HEK293 (cell line): ENCODE results near the gene MMAB.

Source experiments
- BCL11A ChIP-seq: fragments of 450-650 bp; formaldehyde crosslinking; IDR thresholded peaks from 2 replicates; pipeline ENCODE4 v1.5.1; 2016; ENCODE audit warnings: low read depth, missing biosample characterization, missing genetic modification characterization
- KLF10 ChIP-seq: fragments of 450-650 bp; IDR thresholded peaks from 2 replicates; pipeline ENCODE4 v1.5.1; 2018; ENCODE audit warnings: missing biosample characterization, mild to moderate bottlenecking, missing genetic modification characterization
- KLF16 ChIP-seq: fragments of 450-650 bp; formaldehyde crosslinking; IDR thresholded peaks from 2 replicates; pipeline ENCODE4 v1.5.1; 2017; ENCODE audit warnings: missing biosample characterization, missing genetic modification characterization
- TCF7L2 ChIP-seq: IDR thresholded peaks from 2 replicates; pipeline ENCODE4 v1.6.1; 2011; ENCODE audit warnings: low read depth, mild to moderate bottlenecking, inconsistent platforms, low read length, moderate library complexity, borderline replicate concordance
- ZNF155 ChIP-seq: fragments of 450-650 bp; formaldehyde crosslinking; IDR thresholded peaks from 2 replicates; pipeline ENCODE4 v1.5.1; 2016; ENCODE audit warnings: missing biosample characterization, missing genetic modification characterization
- ZNF23 ChIP-seq: fragments of 450-650 bp; formaldehyde crosslinking; IDR thresholded peaks from 2 replicates; pipeline ENCODE4 v1.5.1; 2016; ENCODE audit warnings: missing biosample characterization, missing genetic modification characterization, borderline replicate concordance
- ZNF654 ChIP-seq: fragments of 450-650 bp; formaldehyde crosslinking; IDR thresholded peaks from 2 replicates; pipeline ENCODE4 v1.5.1; 2016; ENCODE audit warnings: low read depth, missing biosample characterization, missing genetic modification characterization
- ZNF768 ChIP-seq: fragments of 450-650 bp; formaldehyde crosslinking; IDR thresholded peaks from 2 replicates; pipeline ENCODE4 v1.5.1; 2018; ENCODE audit warnings: missing biosample characterization, mild to moderate bottlenecking, missing genetic modification characterization
- ZNF830 ChIP-seq: fragments of 450-650 bp; IDR thresholded peaks from 2 replicates; pipeline ENCODE4 v1.5.0; 2018; ENCODE audit warnings: missing biosample characterization, missing genetic modification characterization, low read depth, mild to moderate bottlenecking, moderate library complexity
- TF ChIP-seq, protein P1 (sequence below): fragments of 450-650 bp; formaldehyde crosslinking; IDR thresholded peaks from 2 replicates; pipeline ENCODE4 v1.5.1; 2016; ENCODE audit warnings: missing biosample characterization, missing genetic modification characterization
- TF ChIP-seq, protein P2 (sequence below): fragments of 450-650 bp; formaldehyde crosslinking; IDR thresholded peaks from 2 replicates; pipeline ENCODE4 v1.5.1; 2016; ENCODE audit warnings: missing biosample characterization, missing genetic modification characterization

DNA sequence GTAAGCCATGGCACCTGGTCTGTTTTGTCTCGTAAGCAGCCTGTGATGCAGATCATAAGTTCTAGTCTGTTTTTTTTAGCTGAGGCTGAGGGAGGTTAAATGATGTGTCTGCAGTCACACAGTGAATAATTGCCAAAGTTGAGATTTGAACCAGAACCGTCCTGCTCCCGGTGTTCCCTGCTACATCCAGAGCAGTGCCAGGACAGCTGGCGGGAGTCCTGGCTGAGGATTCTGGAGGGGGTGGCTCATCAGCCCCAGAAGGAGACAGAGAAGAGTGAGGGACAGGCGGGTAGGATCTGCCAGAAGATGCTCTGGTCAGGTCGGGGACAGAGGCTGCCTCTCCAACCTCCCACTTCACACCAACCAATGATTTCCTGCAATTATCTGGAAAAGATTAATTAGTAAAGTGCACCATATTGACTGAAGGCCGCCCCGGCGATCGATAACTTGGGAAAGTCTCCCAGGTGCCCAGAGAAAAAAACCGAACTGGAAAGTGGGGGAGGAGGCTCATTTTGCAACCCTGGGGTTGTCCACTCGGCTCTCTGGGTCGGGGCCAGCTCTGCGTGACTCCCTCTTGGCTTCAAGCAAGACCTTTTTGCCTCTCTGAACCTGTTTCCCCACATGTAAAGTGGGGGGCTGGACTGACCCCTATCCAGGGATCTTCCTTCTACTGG, 42.4 kb upstream of the MMAB start:
- TF ChIP-seq, protein P1, sequence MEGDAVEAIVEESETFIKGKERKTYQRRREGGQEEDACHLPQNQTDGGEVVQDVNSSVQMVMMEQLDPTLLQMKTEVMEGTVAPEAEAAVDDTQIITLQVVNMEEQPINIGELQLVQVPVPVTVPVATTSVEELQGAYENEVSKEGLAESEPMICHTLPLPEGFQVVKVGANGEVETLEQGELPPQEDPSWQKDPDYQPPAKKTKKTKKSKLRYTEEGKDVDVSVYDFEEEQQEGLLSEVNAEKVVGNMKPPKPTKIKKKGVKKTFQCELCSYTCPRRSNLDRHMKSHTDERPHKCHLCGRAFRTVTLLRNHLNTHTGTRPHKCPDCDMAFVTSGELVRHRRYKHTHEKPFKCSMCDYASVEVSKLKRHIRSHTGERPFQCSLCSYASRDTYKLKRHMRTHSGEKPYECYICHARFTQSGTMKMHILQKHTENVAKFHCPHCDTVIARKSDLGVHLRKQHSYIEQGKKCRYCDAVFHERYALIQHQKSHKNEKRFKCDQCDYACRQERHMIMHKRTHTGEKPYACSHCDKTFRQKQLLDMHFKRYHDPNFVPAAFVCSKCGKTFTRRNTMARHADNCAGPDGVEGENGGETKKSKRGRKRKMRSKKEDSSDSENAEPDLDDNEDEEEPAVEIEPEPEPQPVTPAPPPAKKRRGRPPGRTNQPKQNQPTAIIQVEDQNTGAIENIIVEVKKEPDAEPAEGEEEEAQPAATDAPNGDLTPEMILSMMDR (tag by site-specific recombination) = no peak
- TF ChIP-seq ZNF830 (tag by site-specific recombination) = no peak
- TF ChIP-seq ZNF768 (tag by site-specific recombination) = no peak
- TF ChIP-seq, protein P2, sequence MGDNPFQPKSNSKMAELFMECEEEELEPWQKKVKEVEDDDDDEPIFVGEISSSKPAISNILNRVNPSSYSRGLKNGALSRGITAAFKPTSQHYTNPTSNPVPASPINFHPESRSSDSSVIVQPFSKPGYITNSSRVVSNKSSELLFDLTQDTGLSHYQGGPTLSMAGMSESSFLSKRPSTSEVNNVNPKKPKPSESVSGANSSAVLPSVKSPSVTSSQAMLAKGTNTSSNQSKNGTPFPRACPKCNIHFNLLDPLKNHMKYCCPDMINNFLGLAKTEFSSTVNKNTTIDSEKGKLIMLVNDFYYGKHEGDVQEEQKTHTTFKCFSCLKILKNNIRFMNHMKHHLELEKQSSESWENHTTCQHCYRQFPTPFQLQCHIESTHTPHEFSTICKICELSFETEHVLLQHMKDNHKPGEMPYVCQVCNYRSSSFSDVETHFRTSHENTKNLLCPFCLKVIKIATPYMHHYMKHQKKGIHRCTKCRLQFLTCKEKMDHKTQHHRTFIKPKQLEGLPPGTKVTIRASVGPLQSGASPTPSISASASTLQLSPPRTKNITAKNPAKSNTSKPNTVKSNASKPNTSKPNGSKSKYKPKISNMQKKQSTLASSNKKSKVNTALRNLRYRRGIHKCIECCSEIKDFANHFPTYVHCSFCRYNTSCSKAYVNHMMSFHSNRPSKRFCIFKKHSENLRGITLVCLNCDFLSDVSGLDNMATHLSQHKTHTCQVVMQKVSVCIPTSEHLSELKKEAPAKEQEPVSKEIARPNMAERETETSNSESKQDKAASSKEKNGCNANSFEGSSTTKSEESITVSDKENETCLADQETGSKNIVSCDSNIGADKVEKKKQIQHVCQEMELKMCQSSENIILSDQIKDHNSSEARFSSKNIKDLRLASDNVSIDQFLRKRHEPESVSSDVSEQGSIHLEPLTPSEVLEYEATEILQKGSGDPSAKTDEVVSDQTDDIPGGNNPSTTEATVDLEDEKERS = no peak
- no peak for TF ChIP-seq ZNF654 (tag by site-specific recombination)
- TF ChIP-seq KLF16 (tag by site-specific recombination) = no peak
- no peak for TF ChIP-seq TCF7L2
- no peak for TF ChIP-seq ZNF155
- TF ChIP-seq ZNF23 = no peak
- TF ChIP-seq KLF10 (tag by site-specific recombination) = no peak
- TF ChIP-seq BCL11A = no peak
